T1000 (cell line): ENCODE data around the gene DIS3L2.
"Not testable (repeated sequence)": the region's sequence is repeated elsewhere in the genome, so short reads cannot be mapped to it uniquely, and the experiment has no call there.

ENCODE experiments used
- DNase-seq: peaks from one replicate; lab custom pipeline; 2025; ENCODE audit warnings: mixed read lengths; lab: John Stamatoyannopoulos, UW

The DIS3L2 gene

DNA sequence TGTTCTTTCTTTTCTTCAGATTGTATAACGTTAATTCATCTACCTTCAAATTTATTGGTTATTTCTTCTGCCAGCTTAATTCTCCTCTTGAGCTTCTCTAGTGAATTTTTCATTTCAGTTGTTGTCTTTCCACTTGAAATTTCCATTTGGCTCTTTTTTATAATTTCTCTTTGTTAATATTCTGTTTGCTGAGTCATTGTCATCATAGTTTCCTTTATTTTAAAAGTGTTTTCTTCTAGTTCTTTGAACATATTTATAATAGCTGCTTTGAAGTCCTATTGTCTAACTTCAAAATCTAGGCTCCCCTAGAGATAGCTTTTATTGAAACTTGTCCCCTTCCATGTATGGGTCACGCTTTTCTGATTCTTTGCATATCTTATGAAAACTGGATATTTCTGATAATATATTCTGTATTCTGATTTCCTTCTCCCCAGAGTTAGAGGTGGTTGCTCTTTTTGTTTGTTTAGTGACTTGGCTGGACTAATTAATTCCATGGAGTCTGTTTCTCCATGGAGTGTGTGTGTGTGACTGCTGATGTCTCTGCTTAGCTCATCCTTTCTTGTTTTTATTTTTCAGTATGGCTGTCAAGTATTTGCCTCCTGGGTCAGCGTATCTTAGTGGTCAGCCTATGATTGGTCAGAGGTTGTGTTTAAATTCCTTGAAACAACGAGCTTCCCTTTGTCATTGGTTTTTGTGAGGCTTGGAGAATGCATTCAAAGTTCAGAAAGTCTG is 47.6 kb downstream of the DIS3L2 start:
- no peak for DNase-seq

GRCh38 chr2:232009639-232010274 is 48.2 kb downstream of the DIS3L2 start:
- DNase-seq = peak; percentile 2

GRCh38 chr2:232013701-232014353 is 52.3 kb downstream of the DIS3L2 start:
- peak; percentile 19 for DNase-seq

- DNase-seq = no peak
Observed at GRCh38 chr2:232014681-232015080, 53.2 kb downstream of the DIS3L2 start.

DNA sequence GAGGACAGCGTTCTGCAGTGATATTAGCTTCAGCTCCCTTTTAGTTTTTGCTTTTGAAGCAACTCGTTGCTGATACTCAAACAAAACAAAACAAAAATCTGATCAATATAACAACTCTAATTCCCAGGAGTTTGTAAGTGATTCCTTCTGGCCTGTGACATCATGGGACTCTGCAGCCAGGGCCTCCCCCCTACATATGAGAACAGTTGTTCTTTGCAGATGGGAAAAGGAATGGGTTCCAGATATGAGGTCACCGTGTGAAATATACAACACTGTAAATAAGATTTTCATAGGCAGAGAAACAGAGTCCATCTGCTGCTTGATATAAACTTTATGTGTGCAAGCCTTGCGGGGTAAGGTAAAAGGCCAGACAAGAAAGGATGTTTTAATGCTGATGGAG is 56.7 kb downstream of the DIS3L2 start:
- DNase-seq = no peak

GRCh38 chr2:232022718-232023117 is 61.2 kb downstream of the DIS3L2 start:
- DNase-seq = no peak

- no peak for DNase-seq
Observed at GRCh38 chr2:232023426-232023825, 61.9 kb downstream of the DIS3L2 start.

DNA sequence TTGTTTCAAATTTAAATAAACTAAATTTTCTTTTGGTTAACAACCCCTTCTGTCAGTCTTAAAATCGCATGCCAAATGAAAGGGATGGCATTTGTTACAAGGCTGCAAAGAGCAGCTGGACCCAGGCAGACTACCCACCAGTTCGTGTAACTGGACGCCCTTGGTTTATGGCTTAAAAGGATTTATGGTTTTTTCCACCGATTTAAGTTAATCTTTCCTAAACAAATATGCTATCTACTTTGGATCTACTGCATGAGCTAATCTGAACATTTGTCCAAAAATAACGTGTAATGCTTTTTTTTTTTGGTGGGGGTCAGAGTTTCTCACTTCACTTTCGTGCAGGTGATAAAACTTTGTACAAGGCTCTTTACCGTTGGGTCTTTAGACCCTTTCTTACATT is 62.9 kb downstream of the DIS3L2 start:
- DNase-seq = no peak

DNA sequence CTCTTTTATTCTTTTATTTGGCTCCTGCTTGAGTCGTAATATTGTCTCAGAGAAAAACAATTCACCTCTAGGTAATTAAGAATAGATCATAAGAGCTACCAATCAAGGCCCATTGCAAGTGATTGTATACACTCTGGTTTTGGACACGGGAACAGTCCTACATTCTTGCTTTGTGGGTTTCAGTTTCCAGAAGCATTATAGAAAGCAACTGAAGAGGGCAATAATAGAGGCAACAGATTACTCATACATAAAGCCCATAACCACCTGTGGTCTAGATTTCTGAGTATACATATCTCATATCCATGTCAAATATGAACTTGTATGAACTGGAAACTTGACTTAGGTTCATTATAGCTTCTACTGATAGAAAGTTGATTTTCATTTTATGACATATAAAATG is 65.4 kb downstream of the DIS3L2 start:
- DNase-seq = no peak

DNA sequence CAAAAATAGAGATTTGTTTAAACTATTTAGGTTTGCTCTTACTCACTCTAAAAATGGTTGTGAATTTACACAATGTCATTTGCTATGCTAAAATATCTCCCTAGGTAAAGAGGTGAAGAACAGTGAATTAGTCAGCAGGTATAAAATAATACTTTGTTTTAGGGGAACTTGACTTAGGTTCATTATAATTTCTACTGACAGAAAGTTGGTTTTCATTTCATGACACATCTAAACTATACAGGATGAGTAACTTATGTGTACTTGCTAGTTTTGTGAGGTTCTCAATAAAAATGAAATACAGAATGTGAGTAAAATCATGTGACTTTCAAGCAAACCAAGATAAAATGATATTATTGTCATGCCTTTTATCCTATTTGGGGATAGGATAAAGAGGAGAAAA is 66.0 kb downstream of the DIS3L2 start:
- DNase-seq = no peak

- no peak for DNase-seq
Observed at GRCh38 chr2:232028071-232028470, 66.6 kb downstream of the DIS3L2 start.

DNA sequence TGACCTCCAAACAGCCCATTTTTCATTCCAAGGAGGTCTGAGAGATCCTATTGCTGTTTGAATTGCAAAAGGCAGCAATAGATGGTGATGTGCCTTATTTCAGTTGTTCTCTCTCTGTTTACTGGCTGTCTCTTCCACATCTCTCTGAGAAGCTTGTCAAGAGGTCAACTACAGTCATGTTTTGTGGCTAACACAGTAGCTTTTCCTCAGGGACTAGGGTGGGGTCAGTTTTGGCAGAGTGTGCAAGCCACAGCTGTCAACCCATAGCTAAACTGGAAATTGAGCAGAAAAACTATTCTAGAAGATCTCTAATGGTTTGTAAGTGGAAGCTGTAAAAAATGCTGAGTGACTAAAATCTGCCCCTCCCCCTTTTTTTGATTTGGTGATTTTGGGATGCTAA is 67.1 kb downstream of the DIS3L2 start:
- no peak for DNase-seq

GRCh38 chr2:232029346-232029745 is 67.8 kb downstream of the DIS3L2 start:
- no peak for DNase-seq

DNA sequence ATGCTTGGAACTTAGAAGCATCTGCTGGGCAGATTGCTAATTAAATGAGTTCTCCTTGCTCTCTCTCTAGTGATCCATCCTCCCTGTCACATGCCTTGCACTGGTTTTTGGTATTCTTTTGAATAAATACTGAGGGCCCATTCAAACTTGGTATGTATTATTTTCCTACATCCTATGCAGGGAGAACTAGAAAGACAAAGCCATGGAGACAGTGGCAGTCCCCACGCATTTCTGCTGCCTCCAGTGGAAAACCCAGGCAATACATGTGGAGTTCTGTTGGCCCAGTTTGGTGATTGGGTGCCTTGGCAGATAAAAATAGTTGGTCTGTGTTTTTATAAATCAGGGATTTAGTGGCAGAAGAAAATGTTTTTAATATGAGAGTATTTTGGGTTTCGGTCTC is 68.7 kb downstream of the DIS3L2 start:
- no peak for DNase-seq

DNA sequence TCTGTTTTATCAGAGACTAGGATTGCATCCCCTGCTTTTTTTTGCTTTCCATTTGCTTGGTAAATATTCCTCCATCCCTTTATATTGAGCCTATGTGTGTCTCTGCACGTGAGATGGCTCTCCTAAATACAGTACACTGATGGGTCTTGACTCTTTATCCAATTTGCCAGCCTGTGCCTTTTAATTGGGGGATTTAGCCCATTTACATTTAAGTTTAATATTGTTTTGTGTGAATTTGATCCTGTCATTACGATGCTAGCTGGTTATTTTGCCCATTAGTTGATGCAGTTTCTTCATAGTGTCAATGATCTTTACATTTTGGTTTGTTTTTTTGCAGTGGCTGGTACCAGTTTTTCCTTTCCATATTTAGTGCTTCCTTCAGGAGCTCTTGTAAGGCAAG is 73.8 kb downstream of the DIS3L2 start:
- DNase-seq = not testable (repeated sequence)

- DNase-seq = not testable (repeated sequence)
Observed at GRCh38 chr2:232036876-232037275, 75.4 kb downstream of the DIS3L2 start.

- DNase-seq = no peak
Observed at GRCh38 chr2:232038251-232038880, 76.9 kb downstream of the DIS3L2 start.

DNA sequence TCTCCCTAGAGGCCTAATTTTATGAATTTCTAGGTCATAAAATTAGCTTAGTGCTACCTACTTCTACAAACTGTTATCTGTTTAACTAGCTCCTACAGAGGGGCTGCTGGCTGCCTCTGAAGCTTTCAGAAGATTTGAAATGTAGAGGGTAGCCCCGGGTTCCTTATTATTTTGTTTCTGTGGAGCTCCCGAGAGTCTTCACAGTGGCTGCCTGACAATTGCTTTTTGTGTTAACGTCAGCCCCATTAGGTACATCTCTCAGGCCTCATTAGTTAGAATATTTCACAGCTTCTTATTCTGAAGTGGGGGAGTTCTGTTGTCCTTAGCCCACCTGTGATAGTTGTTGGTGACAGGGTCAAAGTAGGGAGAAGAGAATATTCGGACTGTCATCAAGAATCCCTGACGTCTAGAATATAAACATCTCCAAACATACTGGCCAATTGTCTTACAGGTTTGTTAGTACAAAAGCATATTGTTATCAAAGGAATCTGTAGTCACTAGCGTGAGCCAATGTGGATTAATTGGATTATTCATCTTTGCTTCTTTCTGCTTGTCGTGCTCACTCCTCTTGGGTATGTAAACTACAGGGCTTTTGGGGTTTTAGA is 77.5 kb downstream of the DIS3L2 start:
- DNase-seq = no peak

DNA sequence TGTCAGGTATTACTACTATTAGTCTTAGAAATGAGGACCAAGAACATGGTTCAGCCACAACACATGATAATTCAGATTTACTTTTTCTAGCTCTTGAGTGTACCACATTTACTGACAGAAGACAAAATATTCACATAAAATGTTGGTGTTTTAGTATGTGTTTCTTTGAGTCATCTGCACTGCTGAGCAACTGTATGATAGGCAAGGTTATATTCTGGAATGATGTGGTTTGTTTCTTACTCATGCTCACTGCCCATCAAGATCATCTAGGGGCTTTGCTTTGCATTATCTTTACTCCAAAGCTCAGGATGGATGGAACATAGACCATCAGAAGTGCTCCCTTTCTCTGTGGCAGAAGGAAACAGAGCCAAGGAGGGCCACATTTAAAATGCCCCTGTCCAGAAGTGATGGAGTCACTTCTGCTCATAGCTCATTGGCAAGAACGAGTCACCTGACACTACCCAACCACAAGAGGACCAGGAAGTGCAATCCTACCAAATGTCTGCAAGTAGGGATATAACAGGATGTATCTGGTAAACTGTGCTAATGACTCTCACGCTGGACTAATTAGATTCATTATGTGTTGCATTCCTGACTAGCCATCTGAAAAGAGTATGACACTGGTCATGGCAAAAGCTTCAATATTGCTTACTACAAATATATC is 81.5 kb downstream of the DIS3L2 start:
- no peak for DNase-seq

DNA sequence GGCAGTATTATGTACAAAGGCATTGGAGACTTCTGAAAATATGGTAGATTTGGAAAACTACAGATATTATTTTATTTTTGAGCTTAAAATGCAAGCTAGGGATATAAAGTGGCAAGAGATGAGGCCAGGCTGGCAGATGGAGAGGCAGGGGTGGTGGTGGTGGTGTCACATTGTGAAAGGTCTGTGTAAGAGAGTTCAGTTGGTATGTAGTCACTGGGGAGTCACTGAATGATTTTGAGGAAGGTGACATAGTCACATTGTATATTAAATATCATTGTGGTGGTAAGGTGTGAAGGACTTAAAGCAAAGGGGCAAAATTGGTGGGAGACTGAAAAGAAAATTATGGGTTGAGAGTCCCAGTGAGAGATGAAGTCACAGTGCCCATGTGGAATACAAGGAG is 82.5 kb downstream of the DIS3L2 start:
- DNase-seq = no peak

DNA sequence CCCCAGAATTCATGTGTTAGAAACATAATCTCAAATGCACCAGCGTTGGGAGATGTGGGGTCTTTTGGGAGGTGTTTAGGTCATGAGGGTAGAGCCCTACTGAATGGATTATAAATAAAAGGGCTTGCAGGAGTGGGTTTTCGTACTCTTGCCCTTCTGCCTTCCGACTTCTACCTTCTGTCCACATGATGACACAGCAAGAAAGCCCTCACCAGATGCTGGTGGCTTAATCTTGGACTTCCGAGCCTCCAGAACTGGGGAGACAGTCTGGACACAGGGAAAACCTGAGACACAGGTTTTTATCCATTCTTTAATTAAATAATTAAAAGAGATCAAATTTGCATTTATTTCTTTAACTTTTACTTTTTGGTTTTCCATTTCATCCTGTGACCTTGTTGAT is 87.8 kb downstream of the DIS3L2 start:
- no peak for DNase-seq

GRCh38 chr2:232052591-232052990 is 91.1 kb downstream of the DIS3L2 start:
- no peak for DNase-seq
